ENCODE results near the gene SLC12A3. TPM values are rescaled to one million over a fixed set of nuclear protein-coding genes. Genes with fewer than 3 reads are reported as not detected.

SLC12A3 gene
- total and polyA plus RNA-seq, 2 of the 8 experiments (the other 6 are each of a cell fraction or from before 2014, with no cell fraction given): not detected

DNA sequence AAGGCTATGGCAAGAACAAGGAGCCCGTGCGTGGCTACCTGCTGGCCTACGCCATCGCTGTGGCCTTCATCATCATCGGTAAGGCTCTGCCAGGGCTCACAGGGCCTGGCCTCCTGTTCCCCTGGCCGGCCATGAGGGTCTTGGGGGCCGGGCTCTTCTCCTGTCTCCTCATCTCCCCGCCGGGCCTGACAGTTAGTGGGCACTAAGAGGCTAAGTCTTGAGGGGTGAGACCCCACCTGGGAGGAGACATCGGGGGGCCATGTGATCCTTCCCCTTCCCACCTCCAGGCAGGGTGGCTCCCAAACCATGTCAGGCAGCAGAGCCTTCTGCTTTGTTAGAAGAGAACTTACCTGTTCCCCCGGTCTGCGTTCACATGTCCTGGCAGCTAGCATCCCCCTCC is 15.2 kb downstream of the SLC12A3 start:
- CTCF ChIA-PET (ENCODE audit: partially characterized antibody): interaction anchor here (1.1 to 1.3 kb wide), 3 partner anchors 12 to 86 kb away, joined by 3 to 4 read pairs (median 4); no protein-coding TSS in a partner anchor
- 93% methylated on average over 11 of the region's 12 CpGs; no CpG with 5 or more reads in 1 of the 2 experiments for WGBS, 2 experiments (ENCODE audit: extremely low coverage in 1 of 2, insufficient coverage in 1 of 2, insufficient read length in 1 of 2, insufficient replicate concordance in 2 of 2, low coverage in 1 of 2, low lambda C conversion rate in 2 of 2, missing lambda C conversion rate in 1 of 2)

More for the DNA sequence above, 15.2 kb downstream of the SLC12A3 start:
- no peak overlapping the region for H3K9ac ChIP-seq (replicated peaks in 1 of 4; ENCODE audit: extremely low read depth in 1 of 4, low read depth in 3 of 4, low read length in 3 of 4)
- H2AFZ ChIP-seq (ENCODE audit: low read length): no peak overlapping the region
- H3K79me2 ChIP-seq (ENCODE audit: control insufficient read depth in 1 of 2, insufficient read depth in 2 of 2, low read length in 2 of 2): no peaks in the 10 kb centered on the region
- no peak overlapping the region for H2BK12ac ChIP-seq (ENCODE audit: low read depth, low read length)
- TF ChIP-seq SRF (IDR thresholded peaks at IDR 0.05; ENCODE audit: low read depth, low read length) (no peak), HDAC6 (IDR thresholded peaks at IDR 0.05; ENCODE audit: low read depth, low read length) (no peak), CBX5 (IDR thresholded peaks at IDR 0.05; ENCODE audit: low read depth, low read length) (no peak), POLR2AphosphoS5 (IDR thresholded peaks at IDR 0.05; ENCODE audit: low read depth, low read length) (no peak), NRF1 (IDR thresholded peaks at IDR 0.05; ENCODE audit: low read depth, low read length) (no peak), KDM5A (IDR thresholded peaks at IDR 0.05; ENCODE audit: low read length) (no peak), RAD21 (IDR thresholded peaks at IDR 0.05 in 1 of 2, conservative IDR thresholded peaks at IDR 0.05 in 1 of 2; ENCODE audit: low read depth in 2 of 2, low read length in 2 of 2) (no peak), SP2 (IDR thresholded peaks at IDR 0.05; ENCODE audit: low read length) (no peak), JUND (IDR thresholded peaks at IDR 0.05; ENCODE audit: low read length) (no peak), E2F6 (IDR thresholded peaks at IDR 0.05) (no peak), EZH2 (IDR thresholded peaks at IDR 0.05; ENCODE audit: low read depth, low read length, severe bottlenecking) (no peak), CREB1 (IDR thresholded peaks at IDR 0.05) (no peak), SIRT6 (IDR thresholded peaks at IDR 0.05; ENCODE audit: low read length) (no peak), GTF2F1 (IDR thresholded peaks at IDR 0.05; ENCODE audit: borderline replicate concordance, low read depth, low read length) (no peak), CHD2 (IDR thresholded peaks at IDR 0.05; ENCODE audit: low read length) (no peak)
- no peaks in the 10 kb centered on the region for H3K23me2 ChIP-seq (ENCODE audit: low read depth, low read length)
- H3K27me3 ChIP-seq (replicated peaks in 1 of 4; ENCODE audit: control insufficient read depth in 3 of 4, extremely low read depth in 1 of 4, insufficient read depth in 3 of 4, low read length in 3 of 4): no peaks in the 10 kb centered on the region
- H4K8ac ChIP-seq (ENCODE audit: extremely low read depth, insufficient read depth, low read length): no peak overlapping the region
- no peak overlapping the region for H2AK5ac ChIP-seq (ENCODE audit: low read depth, low read length)
- H2BK120ac ChIP-seq (replicated peaks; ENCODE audit: low read depth, low read length): no peak overlapping the region
- H3K18ac ChIP-seq (ENCODE audit: extremely low read depth, low read length): no peak overlapping the region
- H4K5ac ChIP-seq (ENCODE audit: insufficient read length, low read depth, low read length): no peak overlapping the region
- H3K4me2 ChIP-seq (ENCODE audit: insufficient read depth in 1 of 2, low read depth in 2 of 2, low read length in 2 of 2): no peak overlapping the region
- peaks cover 5 to 9% of the 10 kb centered on the region in 2 experiments for H3K9me3 ChIP-seq (ENCODE audit: insufficient read depth in 2 of 2, low read depth in 1 of 2, low read length in 1 of 2)
- H2BK5ac ChIP-seq (ENCODE audit: low read depth, low read length): no peak overlapping the region
- no peak overlapping the region for H3K14ac ChIP-seq (ENCODE audit: insufficient read length)
- no peaks in the 10 kb centered on the region for H4K20me1 ChIP-seq (replicated peaks in 1 of 2; ENCODE audit: control insufficient read depth in 1 of 2, insufficient read depth in 2 of 2, low read length in 2 of 2)
- no peak overlapping the region for H3K56ac ChIP-seq (replicated peaks; ENCODE audit: insufficient read length, low read depth, low read length)
- no peak overlapping the region for H3K4ac ChIP-seq (replicated peaks; ENCODE audit: insufficient read length, low read depth, low read length)
- DNase-seq (ENCODE audit: low read depth in 1 of 2, low spot score in 2 of 2): no peak
- no peaks in the 10 kb centered on the region for H3K79me1 ChIP-seq (ENCODE audit: low read depth, low read length)
- no peaks in the 10 kb centered on the region for H3K36me3 ChIP-seq (ENCODE audit: control insufficient read depth in 2 of 4, insufficient read depth in 4 of 4, low read length in 3 of 4)
- H4K91ac ChIP-seq (replicated peaks; ENCODE audit: insufficient read length, low read length): no peak overlapping the region
- H3K4me1 ChIP-seq (replicated peaks in 1 of 4; ENCODE audit: control insufficient read depth in 3 of 4, insufficient read depth in 4 of 4, low read length in 3 of 4): no peaks in the 10 kb centered on the region
- POLR2A ChIA-PET (ENCODE audit: partially characterized antibody): no interaction called here
- no peak overlapping the region for H3K4me3 ChIP-seq (ENCODE audit: extremely low read depth in 1 of 4, insufficient read depth in 2 of 4, low read depth in 3 of 4, low read length in 4 of 4)
- H3K23ac ChIP-seq (ENCODE audit: insufficient read length): no peak overlapping the region
- H2BK20ac ChIP-seq (ENCODE audit: low read length): no peak overlapping the region
- no peak for FAIRE-seq
- H3K27ac ChIP-seq (ENCODE audit: low read depth, low read length): no peak overlapping the region
- H2BK15ac ChIP-seq (ENCODE audit: low read length): no peak overlapping the region

Data from H1 (cell line).